CD4-positive, alpha-beta T cell treated with Interleukin-17A for 4 hours (primary cell): ENCODE results near the gene SAMMSON.

ENCODE experiments used
- DNase-seq: peaks from one replicate; pipeline ENCODE4 v3.0.0-alpha.2; 2020; ENCODE audit warnings: mixed read lengths

The SAMMSON gene

GRCh38 chr3:70020906-70021660, 21.6 kb downstream of the SAMMSON start:
- no peak for DNase-seq

GRCh38 chr3:70028361-70028760, 28.8 kb downstream of the SAMMSON start:
- no peak for DNase-seq

- no peak for DNase-seq
Observed at GRCh38 chr3:70038693-70039092, 39.2 kb downstream of the SAMMSON start.

- no peak for DNase-seq
Observed at GRCh38 chr3:70040386-70040785, 40.9 kb downstream of the SAMMSON start.

DNA sequence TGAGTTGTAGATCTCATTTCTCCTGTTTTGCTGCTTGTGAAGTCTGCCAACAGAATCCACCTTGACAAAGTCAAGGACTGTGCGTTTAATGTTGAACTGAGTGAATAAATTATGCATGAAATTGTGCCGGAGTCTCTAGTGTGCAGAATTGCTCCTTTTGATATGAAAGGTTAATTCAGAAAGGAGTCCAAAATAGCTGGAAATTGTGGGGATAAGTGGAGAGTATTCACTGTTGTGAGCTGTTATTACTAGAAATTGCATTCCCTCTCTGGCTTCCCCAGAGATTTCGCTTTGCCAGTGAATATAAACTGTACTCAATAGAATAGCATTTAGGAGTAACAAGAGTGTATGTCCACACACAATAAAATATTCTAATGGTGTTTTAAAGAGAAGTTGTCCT, 43.1 kb downstream of the SAMMSON start:
- no peak for DNase-seq

DNA sequence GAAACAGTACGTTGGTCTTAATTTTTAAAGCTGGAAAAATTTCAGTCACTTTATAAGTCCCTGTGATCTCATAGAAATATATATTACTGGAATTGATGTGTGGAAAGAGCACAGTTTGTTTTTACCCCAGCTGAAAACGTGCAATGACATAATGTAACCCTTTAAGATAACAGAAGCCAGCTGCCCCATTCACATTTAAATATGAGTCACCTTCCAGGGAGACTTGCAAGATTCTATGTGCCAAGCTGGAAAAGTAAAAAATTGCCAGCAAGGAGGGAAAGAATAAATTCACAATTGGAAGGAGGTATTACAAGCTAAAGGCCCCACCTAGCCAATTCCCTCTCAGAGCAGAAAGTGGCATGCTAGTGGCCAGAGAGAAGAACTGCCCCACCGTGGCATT, 50.2 kb downstream of the SAMMSON start:
- no peak for DNase-seq

GRCh38 chr3:70053293-70053692, 53.8 kb downstream of the SAMMSON start:
- DNase-seq, result no peak

DNA sequence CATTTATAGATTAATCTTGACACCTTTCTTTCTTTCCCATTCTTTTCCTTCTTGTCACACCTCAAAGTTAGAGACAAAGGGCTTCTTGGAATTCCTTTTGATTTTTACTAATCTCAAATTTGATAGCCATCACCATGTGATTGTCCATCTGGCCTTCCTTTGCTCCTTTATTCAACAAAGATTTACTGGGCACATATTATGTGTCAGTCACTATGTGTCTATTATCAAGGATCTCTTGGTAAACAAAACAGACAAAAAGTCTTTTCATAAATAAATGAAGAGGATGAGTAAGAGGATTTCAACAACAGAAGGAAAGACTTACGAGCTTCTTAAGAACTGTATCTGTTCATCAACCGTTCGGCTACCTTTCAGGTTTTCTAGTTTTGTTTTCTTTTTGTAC, 56.5 kb downstream of the SAMMSON start:
- DNase-seq, result no peak

DNA sequence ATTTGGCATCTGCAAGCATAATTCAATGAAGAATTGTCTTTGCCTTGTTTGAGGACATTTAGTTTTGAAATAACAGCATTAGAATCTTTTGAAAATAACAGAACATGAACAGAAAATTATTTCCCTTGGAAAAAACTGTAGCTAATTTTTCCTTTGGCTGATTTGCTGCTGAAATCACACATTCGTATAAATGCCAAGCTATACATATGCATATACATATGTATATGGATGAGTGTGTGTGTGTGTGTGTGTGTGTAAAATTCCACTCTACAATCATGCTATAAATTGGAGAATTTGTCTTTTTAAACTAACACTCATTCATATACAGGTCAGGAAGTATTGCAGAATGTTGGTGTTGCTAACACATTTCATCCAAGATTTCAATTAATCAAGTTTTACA, 57.9 kb downstream of the SAMMSON start:
- DNase-seq, result no peak

DNA sequence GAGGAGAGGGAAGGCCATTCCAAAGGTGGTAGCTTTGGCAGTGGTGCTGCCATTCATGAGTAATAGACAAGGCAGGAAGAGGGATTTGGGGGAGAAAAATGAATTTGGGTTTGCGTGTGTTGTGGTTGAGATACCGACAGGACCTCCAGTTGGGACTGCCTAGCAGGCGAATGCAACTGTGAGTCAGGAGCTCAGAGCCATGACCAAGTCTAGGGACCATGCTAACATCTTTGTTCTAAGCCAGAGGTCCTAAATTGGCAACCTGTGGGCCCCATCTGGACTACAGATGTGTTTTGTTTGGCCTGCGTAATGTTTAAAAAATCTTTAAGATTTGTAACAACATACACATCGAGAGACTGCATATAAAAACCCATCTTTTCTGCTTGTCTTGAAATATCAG, 61.6 kb downstream of the SAMMSON start:
- DNase-seq, result no peak

- DNase-seq, result peak; percentile 4
Observed at GRCh38 chr3:70064194-70064779, 64.8 kb downstream of the SAMMSON start.

- no peak for DNase-seq
Observed at GRCh38 chr3:70065696-70066253, 66.2 kb downstream of the SAMMSON start.

DNA sequence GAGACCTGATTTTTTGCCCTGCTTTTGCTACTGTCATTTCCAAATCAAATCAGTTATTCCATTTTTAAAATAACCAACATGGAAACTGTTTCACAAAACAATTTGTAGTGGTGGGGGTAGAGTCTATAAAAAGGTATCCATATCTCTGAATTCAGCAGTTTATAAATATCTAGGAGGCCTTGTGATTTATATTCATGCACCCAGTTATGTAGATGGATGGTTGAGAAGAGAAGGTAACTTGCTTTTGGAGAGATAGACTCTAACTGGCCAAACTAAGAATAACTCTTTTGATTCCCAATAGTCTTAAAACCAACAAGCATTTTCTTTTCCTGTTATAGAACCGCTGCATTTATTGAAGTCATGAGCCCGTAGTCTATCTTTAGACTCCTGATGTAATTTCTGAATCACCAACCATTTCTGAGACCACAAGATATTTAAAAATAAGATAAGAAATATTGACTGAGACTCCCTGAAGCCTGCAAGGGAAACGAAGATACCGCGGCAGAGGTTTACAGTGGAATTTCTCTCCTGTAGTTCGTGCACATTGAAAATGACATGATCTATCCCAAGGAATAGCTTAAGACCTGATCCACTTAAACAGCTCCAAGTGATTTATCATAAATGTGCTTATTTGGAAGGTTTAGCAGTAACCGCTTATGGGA, 68.5 kb downstream of the SAMMSON start:
- DNase-seq, result no peak

DNA sequence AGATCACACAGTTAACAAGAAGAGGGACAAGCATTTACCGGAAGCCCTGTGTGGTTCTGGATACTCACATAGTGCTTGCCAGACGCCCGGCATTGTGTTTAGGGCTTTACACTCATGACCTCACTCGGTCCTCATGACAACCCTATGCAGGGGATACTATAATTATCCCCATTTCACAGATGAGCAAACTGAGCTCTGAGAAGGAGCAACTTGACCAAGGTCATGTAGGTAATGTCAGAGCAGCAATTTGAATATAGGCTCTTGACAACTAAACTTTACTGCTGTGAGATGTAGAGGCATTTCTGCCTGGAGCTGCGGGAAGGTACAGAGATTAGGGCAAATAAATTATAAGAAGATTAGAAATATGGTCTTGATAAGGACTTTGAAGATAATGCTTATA, 70.0 kb downstream of the SAMMSON start:
- DNase-seq, result no peak

DNA sequence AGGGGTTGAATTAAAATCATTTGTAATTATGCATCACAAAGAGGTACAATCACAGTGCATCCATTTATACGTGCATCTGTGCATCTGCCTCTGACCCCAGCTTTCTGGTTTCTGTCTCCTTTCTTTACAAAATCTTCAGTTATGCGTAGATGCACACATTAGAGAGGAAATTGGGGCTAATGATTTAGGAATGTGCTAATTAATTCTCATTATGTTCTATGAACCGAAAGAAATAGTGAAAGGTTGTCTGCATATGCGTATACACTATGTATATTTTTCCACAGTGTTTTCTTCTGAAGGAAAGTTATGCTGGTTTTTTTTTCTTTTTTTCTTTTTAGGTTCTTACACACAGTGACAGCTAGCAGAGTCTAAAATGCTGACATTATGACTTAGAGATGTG, 71.6 kb downstream of the SAMMSON start:
- no peak for DNase-seq

DNA sequence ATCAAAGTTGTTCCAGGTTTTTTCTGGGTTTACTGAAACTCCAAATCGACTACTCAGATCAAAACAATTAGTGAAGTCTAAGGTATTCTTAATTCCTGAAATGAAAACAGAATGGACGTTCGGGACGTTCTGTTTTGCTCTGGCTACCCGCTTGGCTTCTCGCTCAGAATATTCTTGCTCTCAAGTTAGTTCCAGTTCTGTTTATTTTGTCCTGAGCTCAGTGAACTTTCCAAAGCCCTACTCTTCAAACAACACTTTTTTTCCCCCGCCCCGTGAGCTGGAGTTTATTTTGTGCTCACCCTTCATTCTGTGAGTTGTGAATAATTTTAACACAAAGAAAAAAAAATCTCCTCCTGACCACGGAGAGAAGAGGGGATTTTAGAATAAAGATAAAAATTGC, 72.6 kb downstream of the SAMMSON start:
- DNase-seq, result no peak

DNA sequence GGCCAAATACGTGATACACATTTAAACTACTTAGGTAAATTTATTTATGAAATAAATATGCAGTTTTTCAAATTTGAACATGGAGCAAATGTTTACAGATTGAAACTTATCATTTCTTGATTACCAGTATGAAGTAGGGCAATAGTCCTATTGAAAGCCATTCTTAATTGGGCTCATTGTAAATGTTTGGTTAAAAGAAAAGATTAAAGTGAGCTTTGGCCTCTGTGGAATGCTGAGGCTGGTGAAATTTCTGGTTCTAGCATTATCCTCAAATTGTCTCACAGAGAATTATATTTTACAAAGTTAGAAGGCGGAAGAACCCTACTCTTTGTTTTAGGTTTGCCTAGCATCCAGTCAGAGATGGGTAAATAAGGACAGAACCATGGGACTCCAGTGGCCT, 73.2 kb downstream of the SAMMSON start:
- DNase-seq, result no peak

DNA sequence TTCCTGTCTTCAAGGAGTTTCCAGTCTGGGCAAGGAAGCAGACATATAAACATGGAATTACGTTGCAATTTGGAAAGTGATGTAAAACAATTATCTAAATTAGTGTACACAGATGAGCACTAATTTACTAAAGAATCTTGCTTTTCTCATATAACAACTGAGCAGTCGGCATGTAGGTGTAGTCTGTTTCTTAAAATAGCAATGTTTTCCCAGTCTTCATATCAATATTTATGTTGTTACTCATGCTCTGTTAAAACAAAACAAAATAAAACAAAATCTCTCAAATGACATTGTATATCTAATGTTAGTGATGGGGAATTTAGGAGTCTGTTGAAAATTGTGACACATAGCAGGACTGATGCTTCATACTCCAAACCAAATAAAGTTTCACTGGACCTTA, 75.6 kb downstream of the SAMMSON start:
- no peak for DNase-seq

- no peak for DNase-seq
Observed at GRCh38 chr3:70076396-70076795, 76.9 kb downstream of the SAMMSON start.

- DNase-seq, result no peak
Observed at GRCh38 chr3:70078778-70079177, 79.2 kb downstream of the SAMMSON start.

DNA sequence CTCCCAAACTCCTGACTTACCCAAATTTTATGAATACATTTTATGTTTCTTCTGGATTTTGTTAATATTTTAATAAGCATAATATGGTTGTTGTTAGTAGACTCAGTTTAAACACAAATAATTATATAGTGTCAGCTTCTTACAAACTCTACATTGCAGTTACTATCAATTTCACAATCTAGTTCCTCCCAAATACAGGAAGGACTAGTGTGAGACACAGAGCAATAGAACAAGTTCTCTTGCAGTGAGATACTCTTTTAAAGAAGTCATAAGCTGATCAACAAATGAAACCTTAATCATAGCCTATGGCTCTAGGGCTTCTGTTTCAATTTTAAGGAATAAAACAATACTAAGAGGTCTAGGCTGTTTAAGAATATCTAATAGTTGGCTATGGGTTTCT, 86.1 kb downstream of the SAMMSON start:
- no peak for DNase-seq

DNA sequence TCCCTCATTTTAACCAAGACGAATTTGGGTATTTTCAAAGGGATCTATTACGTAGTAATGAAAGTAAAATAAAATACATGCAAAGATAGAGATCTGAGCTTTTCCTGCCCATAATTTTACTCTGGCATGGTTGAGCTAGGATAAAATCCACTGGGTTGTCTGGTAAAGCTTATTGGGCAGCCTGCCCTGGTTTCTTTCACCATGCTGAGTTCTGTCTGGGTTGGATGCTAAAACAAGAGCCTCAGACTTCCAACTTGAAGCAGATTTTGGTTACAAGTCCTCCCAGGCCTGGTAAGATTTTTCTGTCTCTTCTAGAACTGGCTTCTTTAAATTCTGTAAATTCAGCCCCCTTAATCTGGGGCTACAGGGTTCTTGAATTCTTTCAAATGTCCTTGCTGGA, 86.8 kb downstream of the SAMMSON start:
- no peak for DNase-seq

GRCh38 chr3:70090322-70090913, 90.9 kb downstream of the SAMMSON start:
- no peak for DNase-seq

- DNase-seq, result no peak
Observed at GRCh38 chr3:70094197-70094596, 94.7 kb downstream of the SAMMSON start.
